Head of caudate nucleus (tissue), 42 donors: ENCODE measurements around the gene GSK3A.

Experiments
- DNase-seq, 42 donors: peaks; one replicate each; pipeline versions ENCODE4 v3.0.0 to v3.0.0-alpha.2; 2020 to 2021; ENCODE audit warnings: mixed read lengths in 7 of 42
- intact Hi-C: fragments of 100-400 bp; cut with DNase I; formaldehyde crosslinking; loops from one replicate; pipeline ENCODE4 v1.15.0; 2022

GSK3A gene

DNA sequence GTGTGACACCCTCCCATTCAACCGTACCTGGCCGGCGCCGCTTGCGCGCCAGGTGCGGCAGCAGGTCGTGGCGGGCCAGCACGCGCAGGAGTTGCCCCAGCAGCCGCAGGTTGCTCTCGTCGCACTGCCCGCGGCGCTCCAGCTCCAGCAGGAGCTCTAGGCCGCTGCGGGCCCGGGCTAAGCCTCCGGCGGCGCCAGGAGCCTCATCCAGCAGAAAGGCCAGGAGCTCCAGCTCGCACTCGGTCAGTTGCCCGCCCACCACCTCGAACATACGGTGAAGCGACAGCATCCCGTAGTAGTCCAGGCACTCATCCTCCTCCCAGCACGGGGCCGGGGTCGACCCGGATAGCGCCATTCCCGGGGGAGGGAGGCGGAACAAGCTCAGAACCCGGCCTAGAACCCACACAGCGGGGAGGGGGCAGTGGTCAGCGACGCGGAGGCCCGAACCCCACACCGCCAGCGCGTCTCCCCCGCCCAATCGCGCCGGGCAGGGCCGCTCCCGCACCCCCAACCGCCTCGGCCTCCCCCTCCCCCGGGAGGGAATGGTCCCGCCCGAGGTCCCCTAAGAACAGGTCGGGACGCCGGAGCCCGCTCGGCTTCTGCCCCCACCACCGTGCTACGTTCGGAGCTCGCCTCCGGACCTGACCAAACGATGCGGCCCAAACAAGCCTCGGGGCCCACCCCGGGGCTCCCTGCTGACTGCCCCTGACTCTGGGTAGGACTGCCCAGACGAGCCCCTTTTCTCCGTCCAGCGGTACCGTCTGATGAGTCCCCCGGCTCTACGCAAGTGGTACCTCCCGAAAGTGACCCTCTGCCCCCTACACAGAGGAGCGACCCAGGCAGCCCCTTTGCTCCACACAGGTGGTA, 25.5 kb downstream of the GSK3A start:
- intact Hi-C loops: no loop called here
- peak in 37 of 42 donors; percentile 16 to 66 (median 44) for DNase-seq

DNA sequence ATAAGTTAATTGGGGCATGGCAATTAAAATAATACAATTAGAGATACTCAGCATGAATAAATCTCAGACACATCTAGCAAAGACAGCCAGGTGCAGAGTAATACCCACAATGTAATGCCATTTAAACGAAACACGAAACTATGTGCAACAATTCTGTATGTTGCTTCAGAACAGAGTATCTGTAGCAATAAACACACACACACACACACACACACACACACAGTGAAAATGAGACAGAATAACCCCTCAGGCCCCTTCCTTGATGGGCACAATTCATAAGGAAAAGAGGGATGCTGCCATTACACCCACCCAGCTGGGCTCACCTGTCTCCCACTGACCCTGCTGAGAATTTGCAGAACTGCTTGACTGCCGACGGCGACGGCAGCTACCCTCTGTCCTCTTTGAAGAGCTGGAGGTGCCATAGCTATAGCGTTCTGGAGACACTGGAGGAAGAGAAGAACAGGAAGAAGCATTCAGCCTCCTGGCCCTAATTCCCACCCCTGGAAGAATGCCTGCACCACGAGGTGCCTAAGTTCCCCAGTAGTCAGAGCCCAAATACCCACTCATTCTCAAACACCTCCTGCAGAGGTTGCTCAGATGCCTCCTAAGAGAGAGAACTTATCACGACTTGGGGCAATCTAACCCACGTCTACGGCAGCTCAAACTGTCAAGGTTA, 27.5 kb downstream of the GSK3A start:
- DNase-seq: no peak
- intact Hi-C loops: no loop called here

DNA sequence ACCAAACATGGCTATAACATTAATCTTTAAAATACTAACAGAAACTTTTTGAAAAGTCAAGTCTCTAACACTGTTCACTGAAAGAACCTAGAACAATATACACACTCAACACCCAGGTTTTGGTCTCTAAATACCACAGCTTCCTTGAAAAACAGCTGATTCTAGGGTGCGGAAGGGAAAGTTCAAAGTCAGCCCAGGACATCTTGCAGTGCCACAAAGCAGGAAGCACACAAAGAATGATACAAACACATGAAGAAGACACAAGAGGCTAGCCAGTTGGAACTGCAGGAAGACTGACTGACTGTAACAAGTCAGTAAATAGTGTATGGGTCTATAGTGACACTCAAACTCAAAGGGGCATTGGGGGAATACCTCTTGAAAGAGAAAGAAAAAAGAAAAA, 29.5 kb downstream of the GSK3A start:
- intact Hi-C loops: no loop called here
- DNase-seq: no peak

DNA sequence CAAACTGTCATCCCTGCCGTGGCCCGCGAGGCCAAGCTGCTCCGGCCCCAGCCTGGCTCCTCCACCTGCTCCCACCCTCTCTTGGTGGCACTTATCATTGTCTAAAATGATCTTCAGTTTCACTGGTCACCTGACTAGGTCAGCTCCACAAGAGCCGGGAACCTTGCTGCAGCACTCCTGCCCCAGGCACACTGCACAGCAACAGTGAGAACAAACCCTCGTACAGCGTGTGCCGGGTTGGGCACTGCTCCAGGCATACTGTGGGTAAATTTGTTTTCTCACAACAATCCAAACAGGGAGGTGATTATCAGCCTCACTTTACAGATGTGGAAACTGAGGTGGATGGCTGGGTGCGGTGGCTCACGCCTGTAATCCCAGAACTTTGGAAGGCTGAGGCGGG, 33.8 kb downstream of the GSK3A start:
- intact Hi-C loops: no loop called here
- DNase-seq: no peak

DNA sequence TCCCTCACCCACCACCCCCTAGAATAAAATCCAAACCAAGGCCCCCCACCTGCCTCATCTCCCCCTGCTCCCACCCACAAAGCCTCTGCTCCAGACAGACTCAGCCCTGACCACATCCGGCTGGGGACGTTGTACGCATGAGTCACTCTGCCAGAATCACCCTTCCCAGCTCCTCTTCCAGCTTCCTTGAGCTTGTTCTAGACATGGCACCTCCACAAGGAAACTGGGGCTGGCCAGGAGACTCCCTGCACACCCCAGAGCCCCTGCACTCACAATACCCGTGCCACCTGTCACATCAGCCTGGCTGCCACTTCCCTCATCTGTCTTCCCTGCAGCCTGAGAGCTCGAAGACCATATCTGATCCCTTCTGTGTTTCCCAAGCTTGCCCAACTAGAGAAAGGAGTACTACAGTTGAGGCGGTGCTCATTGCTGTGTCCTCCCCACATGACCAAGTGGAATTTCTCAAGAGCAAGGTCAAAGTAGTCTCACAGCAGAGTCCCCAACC, 34.6 kb downstream of the GSK3A start:
- DNase-seq: no peak
- intact Hi-C loops: no loop called here

DNA sequence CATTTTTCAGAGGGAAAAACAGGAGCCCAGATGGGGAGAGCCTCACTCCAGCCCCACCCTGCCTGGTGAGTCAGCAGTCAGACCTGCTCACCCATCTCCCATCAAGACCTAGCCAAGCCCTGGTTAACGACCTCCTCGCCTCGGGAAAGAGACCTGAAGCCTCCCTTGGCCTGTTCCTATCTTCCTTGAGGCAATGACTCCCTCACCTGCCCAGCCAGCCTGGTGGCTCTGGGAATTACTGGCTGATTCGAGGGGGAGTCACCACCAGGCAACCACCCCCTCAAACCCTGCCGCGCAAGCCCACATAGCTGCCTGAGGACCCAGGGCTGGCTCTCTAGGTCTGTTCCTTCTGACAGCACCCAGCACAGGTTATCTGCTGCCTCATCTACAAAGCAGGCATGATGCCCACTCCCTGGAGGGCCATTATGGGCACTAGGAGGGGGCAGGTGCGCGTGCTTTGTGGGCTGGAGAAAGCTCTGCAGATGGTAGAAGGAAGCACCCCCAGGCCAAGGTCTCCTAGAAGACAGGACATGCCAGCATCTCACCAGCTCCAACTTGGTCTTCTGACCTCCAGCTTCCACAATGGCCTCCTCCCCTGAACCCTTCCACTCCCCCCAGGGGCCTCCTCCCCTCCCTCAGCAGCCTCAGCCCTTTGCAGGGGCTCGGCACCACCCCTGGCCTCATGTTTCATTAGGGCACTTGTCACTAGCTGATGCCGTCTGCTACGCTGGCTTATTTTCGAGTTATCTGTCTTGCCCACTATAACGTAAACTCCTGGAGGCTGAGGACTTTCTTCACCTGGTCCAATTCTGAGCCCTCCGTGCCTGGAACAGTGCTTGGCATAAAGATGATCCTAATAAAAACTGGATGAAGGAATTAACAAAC, 35.3 kb downstream of the GSK3A start:
- DNase-seq: peak in 11 of 42 donors; percentile 18 to 62 (median 29)
- intact Hi-C loops: no loop called here

DNA sequence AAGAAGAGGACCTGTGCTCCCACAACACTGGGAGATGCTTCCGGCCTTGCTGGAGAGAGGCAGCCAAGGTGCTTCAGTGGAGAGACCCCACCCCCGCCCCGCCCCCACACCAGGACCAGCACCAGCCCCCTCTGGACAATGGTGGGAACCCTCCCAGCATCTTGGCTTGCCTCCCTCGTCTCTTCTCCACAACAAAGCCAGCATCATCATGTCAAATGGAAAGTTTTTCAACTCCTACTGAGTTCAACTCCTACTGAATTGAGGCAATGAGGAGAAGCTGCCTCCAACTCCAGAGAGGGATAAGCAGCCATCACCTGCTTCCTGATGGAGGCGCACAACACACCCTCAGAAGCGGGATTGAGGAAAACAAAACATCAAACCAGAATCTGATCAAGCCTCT, 37.7 kb downstream of the GSK3A start:
- intact Hi-C loops: no loop called here
- no peak for DNase-seq

DNA sequence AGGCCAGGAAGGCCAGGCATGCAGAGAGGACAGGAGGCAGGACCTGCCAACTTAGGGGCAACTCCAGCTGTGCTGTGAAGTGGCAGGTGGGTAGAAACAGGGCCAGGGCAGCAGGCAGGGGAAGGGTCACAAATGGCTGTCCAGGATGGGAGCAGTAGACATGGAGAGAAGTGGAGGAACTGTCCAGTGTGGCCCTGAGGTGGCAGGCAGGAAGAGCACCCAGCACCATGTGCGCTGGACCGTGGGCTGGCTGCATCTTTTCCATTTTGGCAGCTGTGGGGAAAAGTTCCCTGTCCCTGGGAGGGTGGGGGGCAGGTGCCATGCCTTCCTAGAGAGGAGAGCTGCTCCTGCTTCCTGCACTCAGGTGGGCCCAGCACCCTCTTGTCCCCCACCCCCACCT, 38.7 kb downstream of the GSK3A start:
- intact Hi-C loops: no loop called here
- no peak for DNase-seq

DNA sequence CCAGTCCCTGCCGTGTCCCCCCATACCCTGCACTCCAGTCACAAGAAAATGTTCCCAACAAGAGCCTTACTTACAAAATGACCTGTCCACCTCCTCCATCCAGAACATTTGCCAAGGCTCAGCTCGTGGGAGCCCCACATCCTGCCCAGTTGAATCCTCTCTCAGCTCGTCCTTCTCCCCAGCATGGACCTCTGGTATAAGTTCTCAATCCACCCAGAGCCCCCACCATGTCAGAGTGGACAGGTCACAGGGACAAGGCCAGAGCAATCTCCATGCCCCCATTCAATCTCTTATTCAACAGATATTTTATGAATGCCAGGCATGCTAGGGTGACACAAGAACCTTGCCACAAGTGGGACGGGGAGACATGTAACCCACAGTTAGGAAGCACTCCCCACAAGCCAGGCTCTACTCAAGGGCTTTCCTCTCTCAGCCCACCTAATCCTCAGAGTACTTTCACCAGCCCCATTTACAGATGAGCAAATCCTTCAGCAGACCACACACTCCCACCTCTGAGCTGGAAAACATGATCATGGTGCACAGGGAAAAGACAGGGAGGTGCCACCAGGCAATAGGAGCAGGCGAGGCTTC, 40.0 kb downstream of the GSK3A start:
- no peak for DNase-seq
- intact Hi-C loops: no loop called here

DNA sequence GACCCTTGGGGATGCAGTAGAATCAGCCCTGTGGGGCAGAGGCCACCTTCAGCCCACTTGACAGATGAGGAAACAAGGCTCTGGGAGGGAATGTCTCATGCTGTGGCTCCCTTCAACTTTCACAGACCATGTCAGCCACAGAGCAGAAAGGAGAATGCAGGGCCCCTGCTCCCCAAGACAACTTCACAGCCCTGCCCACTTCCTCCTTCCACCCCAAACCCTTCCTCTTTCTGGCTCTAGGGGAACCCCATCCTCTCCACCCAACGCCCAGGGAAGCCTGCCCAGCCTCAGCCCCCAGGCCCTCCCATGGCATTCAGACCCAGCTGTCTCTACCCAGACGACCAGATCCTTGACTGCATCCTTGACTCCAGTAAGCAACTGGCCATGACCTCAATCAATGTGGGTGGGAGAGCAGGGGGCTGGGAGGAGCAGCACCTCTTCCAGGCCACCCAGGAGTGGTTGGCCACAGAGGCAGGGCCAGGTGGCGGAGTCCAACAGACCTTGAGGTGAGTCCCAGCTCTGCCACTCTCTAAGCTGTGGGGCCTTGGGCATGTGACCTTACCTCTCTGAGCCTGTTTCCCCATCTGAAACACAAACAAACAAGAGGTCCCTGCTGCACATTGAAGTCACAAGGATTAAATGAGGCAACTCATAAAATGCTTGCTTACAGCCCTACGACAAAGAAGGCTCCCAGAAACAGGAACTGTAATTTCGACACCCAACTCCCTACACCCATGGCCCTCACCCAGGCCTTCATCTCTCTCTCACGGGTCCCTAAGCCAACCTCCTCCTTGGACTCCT, 40.7 kb downstream of the GSK3A start:
- peak in 18 of 42 donors; percentile 16 to 60 (median 36) for DNase-seq
- intact Hi-C loops: no loop called here

DNA sequence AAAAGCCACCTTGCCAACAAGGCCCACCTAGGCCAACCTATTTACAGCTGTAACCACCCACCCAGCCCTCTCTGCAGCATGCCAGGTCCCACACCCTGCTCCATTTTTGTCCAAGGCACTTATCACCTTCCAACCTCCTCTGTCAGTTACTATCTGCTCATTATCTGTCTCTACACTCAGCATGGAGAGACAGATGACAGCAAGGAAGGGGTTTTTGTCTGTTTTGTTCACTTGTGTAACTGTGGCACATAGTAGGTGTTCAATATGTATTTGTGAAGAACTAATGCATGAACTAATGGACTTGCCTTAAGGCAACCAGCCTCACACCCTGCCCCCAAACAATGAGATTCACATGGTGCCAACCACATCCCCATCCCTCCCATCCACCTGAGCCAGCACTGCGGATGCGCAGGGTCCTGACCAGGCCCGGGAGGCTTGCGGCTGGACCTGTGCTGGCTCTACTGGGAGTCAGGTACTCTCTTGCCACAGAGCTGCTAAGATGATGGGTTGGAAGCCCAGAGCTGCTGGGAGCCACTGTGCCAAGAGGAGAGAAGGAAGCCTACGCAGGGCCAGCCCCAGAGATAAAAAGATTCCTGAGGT, 42.2 kb downstream of the GSK3A start:
- intact Hi-C loops: no loop called here
- no peak for DNase-seq

DNA sequence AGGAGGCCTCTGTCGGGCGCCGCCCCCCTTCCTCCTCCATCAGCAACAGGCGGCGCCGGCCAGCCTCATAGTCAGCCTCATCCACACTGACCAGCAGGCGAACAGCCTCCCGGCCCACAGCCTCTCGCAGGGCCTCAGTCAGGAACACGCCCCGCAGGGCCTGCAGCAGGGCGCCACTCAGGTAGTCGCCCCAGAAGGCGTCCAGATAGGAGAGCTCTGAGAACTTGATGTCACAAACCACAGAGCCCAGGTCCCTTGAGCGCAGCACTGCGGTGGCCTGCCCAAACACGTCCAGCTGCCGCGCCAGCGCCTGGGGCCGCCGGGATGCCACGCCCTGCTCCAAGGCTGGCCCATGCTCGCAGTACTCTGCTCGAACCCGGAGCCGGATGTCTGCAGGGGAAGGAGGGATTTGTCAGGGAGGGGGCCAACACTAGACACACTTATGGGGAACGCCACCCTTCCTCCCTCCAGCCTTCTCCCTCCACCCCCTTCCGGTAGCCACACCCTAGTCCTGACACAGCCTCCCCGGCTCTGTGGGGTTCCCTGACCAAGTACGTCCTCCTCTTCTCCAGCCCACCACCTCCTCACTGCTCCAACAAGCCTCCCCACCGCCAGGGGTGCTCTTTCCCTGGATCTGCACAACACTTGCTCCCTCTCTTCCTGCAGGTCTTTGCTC, 42.8 kb downstream of the GSK3A start:
- intact Hi-C loops: no loop called here
- no peak for DNase-seq

DNA sequence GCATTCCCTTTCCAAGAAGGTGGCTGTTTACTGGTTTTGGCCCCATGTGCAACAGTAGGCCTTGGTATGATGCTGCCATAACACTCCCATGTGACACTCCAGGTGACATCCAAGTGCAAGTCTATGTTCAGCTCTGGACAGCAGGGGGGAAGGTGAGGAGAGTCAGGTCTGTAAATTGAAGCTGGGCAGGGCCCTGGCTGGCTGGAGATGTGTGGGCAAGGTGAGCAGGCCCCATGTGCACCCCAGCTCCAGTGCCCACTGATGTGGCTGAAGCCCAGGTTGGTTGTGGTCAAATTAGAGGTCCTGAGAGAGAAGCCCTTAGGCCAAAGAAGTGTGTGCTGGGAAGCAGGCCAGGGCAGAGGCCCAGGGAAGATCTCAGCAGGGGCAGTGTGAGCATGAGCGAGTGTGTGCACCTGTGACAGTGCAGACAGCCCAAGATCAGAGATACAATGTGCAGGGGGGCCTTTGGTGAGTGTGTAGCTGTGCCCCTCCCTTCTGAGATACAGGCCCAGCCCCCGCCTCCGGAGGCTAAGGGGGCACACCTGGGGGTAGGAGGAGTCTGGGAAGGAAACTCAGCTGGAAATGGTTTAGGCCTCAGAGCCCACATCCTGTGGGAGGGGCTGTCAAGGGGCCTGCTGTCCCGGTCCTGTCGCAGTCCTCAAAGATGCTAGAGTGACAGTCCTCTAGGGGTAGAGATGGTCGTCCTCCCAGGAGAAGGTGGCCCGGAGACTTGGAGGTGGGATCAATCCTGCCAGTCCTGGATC, 43.5 kb downstream of the GSK3A start:
- peak in 1 of 42 donors; percentile 17 for DNase-seq
- intact Hi-C loops: no loop called here

DNA sequence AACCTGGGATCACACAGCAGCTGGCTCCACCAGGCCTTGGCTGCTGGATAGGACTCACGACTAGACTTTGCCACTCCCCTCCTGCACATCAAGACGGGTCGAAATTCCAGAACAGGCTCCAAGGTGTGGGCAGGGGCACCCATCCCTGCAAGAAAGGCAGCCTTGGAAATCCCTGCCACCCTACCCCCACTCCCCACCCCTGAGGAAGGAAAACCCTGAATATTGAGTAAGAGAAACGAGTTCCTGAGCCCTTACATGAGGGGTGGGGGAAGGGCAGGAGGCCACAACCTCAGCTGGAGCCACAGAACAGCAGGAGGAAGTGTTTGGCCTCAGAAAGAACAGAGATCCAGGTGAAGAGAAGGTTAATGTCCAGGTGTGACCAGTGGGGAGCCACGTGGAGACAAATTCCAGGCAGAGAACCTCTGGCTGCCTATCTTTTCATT, 45.0 kb downstream of the GSK3A start:
- intact Hi-C loops: no loop called here
- no peak for DNase-seq

DNA sequence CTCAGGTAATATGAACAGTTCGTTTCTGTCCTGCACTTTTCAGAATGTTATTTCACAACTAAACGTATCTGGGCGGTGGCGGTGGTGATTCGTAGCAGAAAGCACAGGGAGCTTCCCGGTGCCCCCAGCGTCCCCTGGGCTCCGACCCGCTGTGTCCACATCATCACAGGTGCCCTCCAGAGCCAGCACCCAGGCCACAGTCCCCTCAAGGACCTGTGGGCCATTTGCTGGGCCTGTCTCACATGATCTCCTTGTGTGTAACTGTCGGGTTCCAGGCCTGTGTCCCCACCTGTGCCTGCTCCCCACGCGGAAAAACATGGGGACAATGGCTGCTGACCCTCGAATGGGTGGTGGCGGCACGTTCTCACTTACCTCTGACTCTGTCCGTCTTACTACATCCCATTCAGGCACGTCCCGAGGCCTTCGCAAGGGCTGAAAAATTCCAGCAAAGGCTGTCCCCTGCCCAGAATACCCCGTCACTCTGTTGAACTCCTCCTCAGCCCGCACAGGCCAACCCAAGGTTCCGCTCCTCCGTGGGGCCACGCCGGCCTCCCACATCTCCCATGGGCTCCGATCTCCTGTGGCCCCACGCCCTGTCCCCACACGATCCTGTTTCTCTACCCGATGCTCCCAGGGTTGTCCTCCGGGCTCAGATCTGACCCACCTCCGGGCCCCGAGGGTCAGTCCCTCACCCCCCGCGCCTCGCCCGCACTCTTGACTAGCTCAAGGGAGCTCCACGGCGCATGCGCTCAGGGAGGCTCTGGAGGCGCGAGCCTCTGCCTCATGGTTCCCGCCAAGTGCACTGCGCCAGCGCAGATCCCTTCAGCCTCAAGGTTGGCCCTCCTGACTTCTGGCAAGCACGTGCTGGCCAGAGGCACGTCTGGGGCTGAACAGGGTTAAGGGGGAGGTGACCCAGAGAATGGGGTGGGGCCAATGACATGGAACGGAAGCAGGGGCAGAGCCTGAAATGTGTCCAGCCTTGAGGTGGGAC, 46.1 kb downstream of the GSK3A start:
- DNase-seq: no peak
- intact Hi-C loops: no loop called here
